ENCODE measurements around the gene FRS2. TPM values are rescaled to one million over a fixed set of nuclear protein-coding genes. Genes with fewer than 3 reads are reported as not detected.

The FRS2 gene
- polyA plus RNA-seq, 1 donor from 2014 or later, result 20.2 TPM

- H3K4me2 ChIP-seq (ENCODE audit: low read length), result no peak overlapping the region
- H2AFZ ChIP-seq (ENCODE audit: low read depth, low read length), result no peak overlapping the region
- H3K36me3 ChIP-seq (ENCODE audit: insufficient read depth, low read length), result peaks cover 27% of the 10 kb centered on the region
Measured at GRCh38 chr12:69595689-69596088, 125.5 kb downstream of the FRS2 start.

GRCh38 chr12:69598174-69598753 is 128.1 kb downstream of the FRS2 start:
- Histone ChIP-seq H3F3A (ENCODE audit: insufficient read depth, low read length, poor library complexity, severe bottlenecking) (no peaks in the 10 kb centered on the region), H3K4me3 (ENCODE audit: low read length) (no peak overlapping the region), H4K20me1 (ENCODE audit: insufficient read depth) (no peaks in the 10 kb centered on the region), H3K36me3 (ENCODE audit: insufficient read depth, low read length) (peaks cover 41% of the 10 kb centered on the region), H3K79me2 (replicated peaks; ENCODE audit: insufficient read depth, low read length) (peaks cover 6% of the 10 kb centered on the region), H3K9me2 (ENCODE audit: insufficient read depth, low read length) (no peaks in the 10 kb centered on the region), H3K9ac (ENCODE audit: low read length) (no peak overlapping the region), H3K27me3 (ENCODE audit: insufficient read depth, low read depth, low read length) (no peaks in the 10 kb centered on the region), H3K4me2 (ENCODE audit: low read length) (no peak overlapping the region), H2AFZ (ENCODE audit: low read depth, low read length) (no peak overlapping the region), H3K27ac (ENCODE audit: low read length) (no peak overlapping the region), H3K9me3 (ENCODE audit: low read length) (no peaks in the 10 kb centered on the region)
- TF ChIP-seq EZH2 (IDR thresholded peaks at IDR 0.05; ENCODE audit: borderline replicate concordance, insufficient read depth, low read length, poor library complexity, severe bottlenecking) (no peak), POLR2AphosphoS5 (IDR thresholded peaks at IDR 0.05) (no peak), EP300 (conservative IDR thresholded peaks at IDR 0.05; ENCODE audit: poor library complexity, severe bottlenecking) (no peak), MXI1 (conservative IDR thresholded peaks at IDR 0.05; ENCODE audit: poor library complexity, severe bottlenecking) (no peak), TAF1 (IDR thresholded peaks at IDR 0.05; ENCODE audit: low read depth) (no peak), SMC3 (conservative IDR thresholded peaks at IDR 0.05; ENCODE audit: poor library complexity) (no peak), RAD21 (conservative IDR thresholded peaks at IDR 0.05) (no peak)
- TF ChIP-seq, protein P1, sequence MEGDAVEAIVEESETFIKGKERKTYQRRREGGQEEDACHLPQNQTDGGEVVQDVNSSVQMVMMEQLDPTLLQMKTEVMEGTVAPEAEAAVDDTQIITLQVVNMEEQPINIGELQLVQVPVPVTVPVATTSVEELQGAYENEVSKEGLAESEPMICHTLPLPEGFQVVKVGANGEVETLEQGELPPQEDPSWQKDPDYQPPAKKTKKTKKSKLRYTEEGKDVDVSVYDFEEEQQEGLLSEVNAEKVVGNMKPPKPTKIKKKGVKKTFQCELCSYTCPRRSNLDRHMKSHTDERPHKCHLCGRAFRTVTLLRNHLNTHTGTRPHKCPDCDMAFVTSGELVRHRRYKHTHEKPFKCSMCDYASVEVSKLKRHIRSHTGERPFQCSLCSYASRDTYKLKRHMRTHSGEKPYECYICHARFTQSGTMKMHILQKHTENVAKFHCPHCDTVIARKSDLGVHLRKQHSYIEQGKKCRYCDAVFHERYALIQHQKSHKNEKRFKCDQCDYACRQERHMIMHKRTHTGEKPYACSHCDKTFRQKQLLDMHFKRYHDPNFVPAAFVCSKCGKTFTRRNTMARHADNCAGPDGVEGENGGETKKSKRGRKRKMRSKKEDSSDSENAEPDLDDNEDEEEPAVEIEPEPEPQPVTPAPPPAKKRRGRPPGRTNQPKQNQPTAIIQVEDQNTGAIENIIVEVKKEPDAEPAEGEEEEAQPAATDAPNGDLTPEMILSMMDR (IDR thresholded peaks at IDR 0.05; ENCODE audit: poor library complexity, severe bottlenecking), result no peak

More at GRCh38 chr12:69595689-69596088, 125.5 kb downstream of the FRS2 start:
- H4K20me1 ChIP-seq (ENCODE audit: insufficient read depth), result no peaks in the 10 kb centered on the region
- H3K27ac ChIP-seq (ENCODE audit: low read length), result no peak overlapping the region
- H3K4me3 ChIP-seq (ENCODE audit: low read length), result no peak overlapping the region
- H3K9me3 ChIP-seq (ENCODE audit: low read length), result no peaks in the 10 kb centered on the region
- H3K9ac ChIP-seq (ENCODE audit: low read length), result no peak overlapping the region
- H3K9me2 ChIP-seq (ENCODE audit: insufficient read depth, low read length), result no peaks in the 10 kb centered on the region
- no peaks in the 10 kb centered on the region for H3F3A ChIP-seq (ENCODE audit: insufficient read depth, low read length, poor library complexity, severe bottlenecking)
- peaks cover 10% of the 10 kb centered on the region for H3K79me2 ChIP-seq (replicated peaks; ENCODE audit: insufficient read depth, low read length)
- TF ChIP-seq TAF1 (IDR thresholded peaks at IDR 0.05; ENCODE audit: low read depth), result no peak
- TF ChIP-seq MXI1 (conservative IDR thresholded peaks at IDR 0.05; ENCODE audit: poor library complexity, severe bottlenecking), result no peak
- no peak for TF ChIP-seq EZH2 (IDR thresholded peaks at IDR 0.05; ENCODE audit: borderline replicate concordance, insufficient read depth, low read length, poor library complexity, severe bottlenecking)
- no peak for TF ChIP-seq RAD21 (conservative IDR thresholded peaks at IDR 0.05)
- no peak for TF ChIP-seq REST (IDR thresholded peaks at IDR 0.05; ENCODE audit: borderline replicate concordance)
- no peak for TF ChIP-seq POLR2AphosphoS5 (IDR thresholded peaks at IDR 0.05)
- no peak for TF ChIP-seq SMC3 (conservative IDR thresholded peaks at IDR 0.05; ENCODE audit: poor library complexity)
- TF ChIP-seq, protein P1 (IDR thresholded peaks at IDR 0.05; ENCODE audit: poor library complexity, severe bottlenecking), result no peak
- TF ChIP-seq EP300 (conservative IDR thresholded peaks at IDR 0.05; ENCODE audit: poor library complexity, severe bottlenecking), result no peak
- H3K27me3 ChIP-seq (ENCODE audit: insufficient read depth, low read depth, low read length), result no peaks in the 10 kb centered on the region

Measured in neural cell (in vitro differentiated cells).